HTERT RPE-1 (cell line): ENCODE results near the gene ASF1A.

Source experiments
- in situ Hi-C: fragments of 300-500 bp; cut with MboI; formaldehyde crosslinking; loops from 4 replicates; pipeline ENCODE4 v1.14.3; 2020; ENCODE audit warnings: low sequenced_read_pairs

Gene ASF1A

DNA sequence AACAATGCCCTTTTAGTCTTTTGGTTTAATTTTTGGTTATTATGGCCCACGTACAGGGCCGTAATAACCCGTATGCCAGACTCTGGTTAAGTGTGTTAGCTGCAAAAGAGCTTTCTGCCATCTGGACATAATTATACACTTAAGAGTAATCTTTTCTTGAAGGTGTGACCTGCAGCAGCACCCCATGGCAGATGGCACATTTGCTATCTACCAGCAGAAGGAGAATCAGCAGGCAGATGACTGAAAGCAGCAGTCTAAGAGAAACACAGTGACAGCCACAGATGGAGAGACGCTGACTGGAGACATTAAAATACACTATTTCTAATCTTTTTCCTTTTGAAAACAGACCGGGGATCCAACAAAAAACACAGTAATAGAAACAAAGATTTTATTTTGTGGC, 18.7 kb downstream of the ASF1A start:
- in situ Hi-C loops = no loop called here

DNA sequence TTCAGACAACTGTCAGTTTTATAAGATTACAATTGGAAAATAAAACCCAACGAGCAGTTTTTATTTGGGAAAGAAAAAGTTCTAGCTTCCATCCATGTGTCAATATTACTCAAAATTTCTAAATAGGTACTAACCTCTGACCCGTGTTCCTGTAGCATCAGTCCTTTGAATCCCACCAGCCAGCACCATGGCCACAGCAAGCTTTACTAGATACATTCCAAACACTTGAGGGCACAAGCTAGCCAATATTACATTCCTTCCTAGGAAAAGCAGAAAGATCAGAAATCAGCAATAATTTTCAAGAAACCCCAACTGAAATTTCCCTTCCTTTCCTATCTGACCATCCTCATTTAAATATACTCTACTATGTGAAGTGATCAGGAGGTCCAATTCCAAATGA, 19.2 kb downstream of the ASF1A start:
- in situ Hi-C loops = no loop called here

DNA sequence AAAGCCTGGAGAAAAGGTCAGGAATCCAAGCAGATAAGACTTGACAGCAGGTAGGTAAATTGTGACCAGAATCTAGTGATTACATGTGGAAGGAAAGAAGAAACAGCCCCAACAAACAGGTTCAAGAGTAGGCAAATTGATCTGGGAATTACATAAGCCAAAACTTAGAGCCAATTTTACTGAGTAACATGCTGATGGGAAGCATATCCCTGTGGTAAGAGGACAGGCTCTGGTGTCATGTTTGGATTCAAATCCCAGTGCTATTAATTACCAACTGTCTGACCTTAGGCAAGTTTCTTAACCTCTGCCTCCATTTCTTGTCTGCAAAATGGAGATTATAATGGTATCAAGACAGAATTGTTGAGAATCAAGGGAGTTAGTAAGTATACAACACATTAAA, 20.6 kb downstream of the ASF1A start:
- in situ Hi-C loops = no loop called here

- in situ Hi-C loops = no loop called here
These were observed 23.8 kb downstream of the ASF1A start for GRCh38 chr6:118917546-118918328.

GRCh38 chr6:118918329-118918725, 24.4 kb downstream of the ASF1A start:
- in situ Hi-C loops = no loop called here

- in situ Hi-C loops = no loop called here
These were observed 27.1 kb downstream of the ASF1A start for GRCh38 chr6:118921084-118921483.

- in situ Hi-C loops = no loop called here
These were observed 29.1 kb downstream of the ASF1A start for GRCh38 chr6:118923035-118923434.

GRCh38 chr6:118930680-118931079, 36.7 kb downstream of the ASF1A start:
- in situ Hi-C loops = no loop called here

GRCh38 chr6:118931436-118931835, 37.5 kb downstream of the ASF1A start:
- in situ Hi-C loops = no loop called here

GRCh38 chr6:118932421-118932820, 38.5 kb downstream of the ASF1A start:
- in situ Hi-C loops = no loop called here

DNA sequence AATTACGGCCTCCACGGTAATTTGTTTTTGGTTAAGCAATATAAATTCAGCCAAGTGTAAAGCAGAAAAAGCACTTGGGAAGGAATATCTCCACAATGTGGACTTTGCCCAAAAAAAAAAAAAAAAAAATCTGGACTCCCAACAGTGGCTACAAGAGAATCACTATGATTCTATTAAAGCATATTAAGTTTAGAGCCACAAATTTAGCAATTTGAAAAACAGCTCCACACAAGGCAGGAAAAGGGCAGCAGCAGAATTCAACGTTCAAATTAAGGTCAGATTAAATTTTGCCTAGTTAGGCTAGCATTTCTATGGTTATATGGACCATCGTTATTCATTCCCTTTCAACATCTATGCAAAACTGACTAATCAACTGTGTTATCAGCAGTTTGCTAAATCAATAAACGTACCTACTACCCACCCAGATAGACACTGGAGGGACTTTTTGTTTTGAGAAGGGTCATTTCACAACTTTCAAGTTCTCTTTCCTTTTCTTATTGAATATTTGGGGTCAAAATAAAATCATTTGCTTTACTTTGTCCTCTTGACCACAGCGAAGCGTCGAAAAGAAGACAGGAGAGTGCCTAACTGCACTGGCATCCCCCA, 40.0 kb downstream of the ASF1A start:
- in situ Hi-C loops = no loop called here

GRCh38 chr6:118934461-118935330, 40.7 kb downstream of the ASF1A start, which contains the start of gene MCM9:
MCM9 (minus strand) TSS chr6:118935159; CDS start chr6:118931723, 3,436 bp downstream.
- in situ Hi-C loops = no loop called here

DNA sequence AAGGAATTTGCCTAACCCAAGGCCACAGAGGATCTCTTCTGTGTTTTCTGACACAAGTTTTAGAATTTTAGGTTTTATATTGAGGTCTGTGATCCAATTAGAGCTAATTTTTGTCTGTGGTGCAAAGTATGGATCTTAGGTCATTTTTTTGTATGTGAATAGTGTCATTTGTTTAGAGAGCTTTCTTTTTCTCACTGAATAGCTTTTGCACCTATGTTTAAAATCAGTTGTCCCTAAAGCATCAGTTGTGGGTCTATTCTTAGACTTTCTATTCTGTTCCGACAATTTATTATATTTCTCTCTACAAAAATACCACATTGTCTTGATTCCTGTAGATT, 41.3 kb downstream of the ASF1A start:
- in situ Hi-C loops = no loop called here

- in situ Hi-C loops = no loop called here
These were observed 42.2 kb downstream of the ASF1A start for GRCh38 chr6:118935978-118936703.

DNA sequence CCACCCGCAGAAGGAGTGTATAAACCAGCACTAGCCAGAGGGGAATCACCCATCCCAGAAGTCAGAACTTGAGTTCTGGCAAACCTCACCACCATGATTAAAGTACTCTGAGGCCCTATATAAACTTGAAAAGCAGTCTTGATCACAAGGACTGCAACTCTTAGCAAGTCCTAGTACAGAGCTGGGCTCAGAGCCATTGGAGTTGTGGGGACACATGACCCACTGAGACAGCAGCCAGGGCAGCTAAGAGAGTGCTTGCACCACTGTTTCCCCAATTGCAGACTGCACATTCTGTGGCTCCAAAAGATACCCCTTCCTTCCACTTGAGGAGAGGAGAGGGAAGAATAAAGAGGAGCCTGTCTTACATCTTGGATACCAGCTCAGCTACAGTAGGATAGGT, 45.7 kb downstream of the ASF1A start:
- in situ Hi-C loops = no loop called here

GRCh38 chr6:118940770-118941169, 46.8 kb downstream of the ASF1A start:
- in situ Hi-C loops = no loop called here

DNA sequence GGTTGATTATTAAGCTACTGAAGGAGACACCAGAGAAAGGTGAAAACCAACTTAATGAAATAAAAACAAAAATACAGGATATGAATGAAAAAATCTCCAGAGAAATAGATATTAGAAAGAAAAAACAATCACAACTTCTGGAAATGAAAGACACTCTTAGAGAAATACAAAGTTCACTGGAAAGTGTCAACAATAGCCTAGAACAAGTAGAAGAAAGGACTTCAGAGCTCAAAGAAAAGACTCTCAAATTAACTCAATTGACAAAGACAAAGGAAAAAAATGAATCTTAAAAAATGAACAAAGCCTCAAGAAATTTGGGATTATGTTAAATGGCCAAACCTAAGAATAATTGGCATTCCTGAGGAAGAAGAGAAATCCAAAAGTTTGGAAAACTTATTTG, 51.3 kb downstream of the ASF1A start:
- in situ Hi-C loops = no loop called here

- in situ Hi-C loops = no loop called here
These were observed 58.7 kb downstream of the ASF1A start for GRCh38 chr6:118952683-118953082.

DNA sequence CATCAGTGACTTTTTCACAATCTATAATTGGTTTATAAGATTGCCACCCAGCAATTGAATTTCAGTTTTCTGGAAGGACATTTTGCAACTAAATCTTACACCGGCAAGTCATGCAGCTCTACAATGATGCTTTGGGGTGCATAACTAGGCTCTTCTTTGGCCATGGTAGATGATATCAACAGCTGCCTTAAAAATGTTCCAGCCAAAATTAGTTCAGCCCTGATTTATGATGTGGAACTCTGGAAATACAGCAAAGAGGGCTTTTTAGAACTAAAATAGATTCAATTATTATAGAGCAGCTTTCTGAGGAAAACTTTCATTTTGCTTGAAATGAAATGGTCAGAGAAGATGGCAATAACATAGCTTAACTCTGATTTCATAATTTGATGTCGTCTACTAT, 59.4 kb downstream of the ASF1A start:
- in situ Hi-C loops = no loop called here
